Measurements from ENCODE around the gene RPL36.
"Not testable (repeated sequence)": the region's sequence is repeated elsewhere in the genome, so short reads cannot be mapped to it uniquely, and the experiment has no call there.

RPL36 gene

GRCh38 chr19:5707576-5708575 is 17.8 kb downstream of the RPL36 start:
- no peak for DNase-seq

GRCh38 chr19:5711025-5711424 is 20.9 kb downstream of the RPL36 start:
- no peak for DNase-seq

GRCh38 chr19:5711713-5712161 is 21.6 kb downstream of the RPL36 start:
- no peak for DNase-seq

- no peak for DNase-seq
Observed at GRCh38 chr19:5713228-5713627, 23.1 kb downstream of the RPL36 start.

GRCh38 chr19:5714816-5715215 is 24.7 kb downstream of the RPL36 start:
- DNase-seq, result no peak

GRCh38 chr19:5717215-5717935 is 27.3 kb downstream of the RPL36 start:
- no peak for DNase-seq

- DNase-seq, result no peak
Observed at GRCh38 chr19:5718037-5718578, 28.0 kb downstream of the RPL36 start.

- DNase-seq, result no peak
Observed at GRCh38 chr19:5718579-5719273, 28.6 kb downstream of the RPL36 start.

GRCh38 chr19:5719274-5719960 is 29.3 kb downstream of the RPL36 start:
- DNase-seq, result no peak

- DNase-seq, result peak; percentile 98
Observed at GRCh38 chr19:5719961-5720790, 30.1 kb downstream of the RPL36 start, which contains the start of the genes CATSPERD and LONP1. Gene CATSPERD (plus strand): TSS chr19:5720637. CDS start chr19:5720738, 101 bp downstream. Gene LONP1 (minus strand): TSS chr19:5720146. CDS start chr19:5720132, 14 bp downstream.

GRCh38 chr19:5727453-5728050 is 37.5 kb downstream of the RPL36 start:
- no peak for DNase-seq

- DNase-seq, result not testable (repeated sequence)
Observed at GRCh38 chr19:5733172-5733571, 43.1 kb downstream of the RPL36 start.

GRCh38 chr19:5738423-5738822 is 48.3 kb downstream of the RPL36 start:
- no peak for DNase-seq
